ENCODE data around the gene ADIPOQ. TPM values are rescaled to one million over a fixed set of nuclear protein-coding genes. Genes with fewer than 3 reads are reported as not detected.
A peak's percentile ranks its signal among the peaks of the same experiment; 100 is the strongest.
"Not testable (repeated sequence)": the region's sequence is repeated elsewhere in the genome, so short reads cannot be mapped to it uniquely, and the experiment has no call there.

ADIPOQ gene
- total RNA-seq, result 1.5 TPM
- long read RNA-seq, result 0 reads

GRCh38 chr3:186842426-186843038 lies at the start of gene ADIPOQ:
ADIPOQ (plus strand) TSS chr3:186842710; CDS start chr3:186853059, 10,349 bp downstream.
- DNase-seq (ENCODE audit: low spot score), result no peak
- intact Hi-C loops (cut with DNase I), result no loop called here

DNA sequence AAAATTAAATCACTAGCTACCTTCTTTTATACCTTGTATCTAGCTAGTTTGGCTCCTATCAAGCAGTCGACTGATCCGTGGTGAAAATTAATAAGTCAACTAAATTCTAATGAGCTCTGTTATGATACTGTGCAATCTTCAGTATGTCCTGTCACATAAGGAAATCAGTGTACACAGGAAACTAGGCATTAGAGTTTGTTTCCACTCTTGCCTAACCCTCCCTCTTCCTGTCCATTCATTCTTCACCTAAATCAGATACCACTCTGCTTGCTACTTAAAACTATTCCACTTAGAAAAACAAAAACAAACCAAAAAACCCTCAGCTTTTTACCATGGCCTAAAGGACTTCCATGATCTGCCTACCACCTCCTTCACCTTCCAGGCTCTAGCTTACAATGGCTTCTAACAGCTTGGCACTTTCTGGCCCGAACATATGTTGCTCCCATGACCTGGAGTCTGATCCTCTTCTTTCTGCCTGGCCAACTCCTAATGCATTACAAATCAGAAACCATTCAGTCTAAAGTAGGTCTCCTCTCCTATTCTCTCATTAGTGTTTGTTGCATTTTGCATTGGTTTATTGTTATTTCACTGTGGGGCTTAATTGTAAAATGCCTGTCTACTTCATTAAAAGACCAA lies 44.2 kb upstream of the ADIPOQ start:
- intact Hi-C loops (cut with DNase I), result no loop called here
- DNase-seq (ENCODE audit: low spot score), result no peak

DNA sequence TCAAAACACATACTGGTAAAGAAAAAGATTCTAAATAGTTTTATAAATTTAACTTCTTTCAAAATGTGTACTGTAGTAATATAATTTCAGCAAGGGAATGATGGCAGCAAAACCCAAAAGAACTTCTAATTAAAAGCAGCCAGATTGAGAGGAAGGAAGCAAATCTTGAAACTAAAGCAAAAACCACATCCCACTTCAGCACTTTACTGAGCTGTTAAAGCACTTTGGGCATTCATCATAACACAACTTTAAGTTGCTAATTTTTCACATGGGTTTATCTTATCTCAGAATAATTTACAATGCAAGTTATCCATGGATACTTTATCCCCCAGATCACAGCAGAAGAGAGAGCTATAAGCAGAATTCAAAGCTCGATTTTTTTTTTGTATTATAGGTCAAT lies 42.2 kb upstream of the ADIPOQ start:
- intact Hi-C loops (cut with DNase I), result no loop called here

DNA sequence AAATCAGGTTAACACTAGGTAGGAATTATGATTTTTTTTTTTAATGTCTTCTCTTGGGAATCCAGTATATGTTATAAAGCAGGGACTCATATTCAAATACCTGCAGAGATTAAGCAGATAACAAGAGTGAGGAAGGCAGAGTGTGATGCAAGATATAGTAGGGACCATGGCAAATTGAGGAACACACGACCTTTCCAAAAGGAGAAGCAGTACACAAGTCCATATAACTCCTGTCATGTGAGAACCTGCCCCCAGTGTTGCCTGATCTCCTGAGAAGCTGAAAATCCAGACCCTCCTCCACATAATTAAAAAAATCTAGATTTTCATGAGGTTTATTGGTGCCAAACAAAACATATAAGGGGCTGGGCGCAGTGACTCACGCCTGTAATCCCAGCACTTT lies 39.8 kb upstream of the ADIPOQ start:
- no peak for DNase-seq (ENCODE audit: low spot score)
- intact Hi-C loops (cut with DNase I), result no loop called here

More for the DNA sequence above, 42.2 kb upstream of the ADIPOQ start:
- DNase-seq (ENCODE audit: low spot score), result no peak

DNA sequence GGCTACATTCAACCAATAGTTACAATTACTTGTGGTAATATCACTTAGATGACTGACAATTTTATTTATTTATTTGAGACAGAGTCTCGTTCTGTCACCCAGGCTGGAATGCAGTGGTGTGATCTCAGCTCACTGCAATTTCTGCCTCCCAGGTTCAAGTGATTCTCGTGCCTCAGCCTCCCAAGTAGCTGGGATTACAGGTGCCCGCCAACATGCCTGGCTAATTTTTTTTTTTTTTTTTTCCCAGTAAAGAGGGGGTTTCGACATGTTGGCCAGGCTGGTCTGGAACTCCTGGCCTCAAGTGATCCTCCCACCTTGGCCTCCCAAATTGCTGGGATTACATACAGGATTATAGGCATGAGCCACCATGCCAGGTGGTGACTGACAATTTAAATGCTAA lies 39.1 kb upstream of the ADIPOQ start:
- intact Hi-C loops (cut with DNase I), result not testable (repeated sequence)

DNA sequence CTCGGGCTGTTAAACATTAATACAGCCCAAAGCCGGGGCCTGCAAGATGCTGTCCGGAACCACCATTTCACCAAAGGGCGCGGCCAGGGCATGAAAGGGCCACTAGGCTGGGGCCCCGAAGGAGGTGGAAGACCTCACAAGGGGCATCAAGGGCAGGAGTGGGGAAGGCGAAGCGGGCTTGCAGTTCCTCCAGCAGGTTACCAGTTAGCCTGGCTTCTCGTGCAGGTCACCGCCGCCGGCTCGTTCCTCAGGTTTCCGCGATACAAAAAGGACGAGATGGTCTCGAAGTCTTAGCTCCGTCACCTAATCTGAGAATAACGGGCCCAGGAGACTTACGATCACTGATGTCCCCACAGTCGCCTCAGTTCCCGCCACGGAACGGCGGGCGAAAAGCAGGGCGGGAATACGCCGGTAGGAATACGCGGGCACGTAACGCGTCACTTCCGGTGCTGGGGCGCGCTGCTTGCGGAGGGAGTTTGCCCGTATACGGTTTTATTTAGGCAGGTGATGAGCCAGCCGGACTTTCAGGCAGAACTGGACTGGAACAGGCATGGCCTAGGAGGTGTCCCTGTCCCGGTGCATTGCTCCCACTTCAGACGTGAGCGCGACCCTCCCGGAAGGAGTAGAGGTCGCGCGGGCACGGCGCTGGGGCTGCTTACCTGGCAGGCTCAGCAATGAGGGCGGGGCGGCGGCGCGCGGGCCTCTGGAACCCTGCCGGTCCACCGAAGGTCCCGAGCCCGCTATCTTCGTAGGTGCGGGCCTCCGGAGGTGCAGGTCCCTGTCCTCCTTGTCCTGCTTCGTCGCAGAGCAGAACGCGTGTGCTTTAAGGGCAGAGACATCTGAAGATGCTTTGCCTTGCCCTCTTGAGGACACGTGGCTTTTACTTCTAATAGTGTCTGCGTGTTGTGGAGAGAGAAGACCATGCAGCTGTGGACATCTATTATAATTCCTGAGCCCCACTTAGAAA lies 36.1 kb upstream of the ADIPOQ start, which contains the start of gene RFC4:
TSS of gene RFC4 (minus strand) at position 394 of the 967 bp plus-strand sequence. CDS start 1,769 bp downstream, outside the sequence.
- DNase-seq (ENCODE audit: low spot score), result peak; percentile 94
- intact Hi-C loops (cut with DNase I), result loop anchor here (1.0 to 2.0 kb wide), 2 partner anchors 21 to 22 kb away; no protein-coding TSS in a partner anchor

More for the DNA sequence above, 39.1 kb upstream of the ADIPOQ start:
- not testable (repeated sequence) for DNase-seq (ENCODE audit: low spot score)

DNA sequence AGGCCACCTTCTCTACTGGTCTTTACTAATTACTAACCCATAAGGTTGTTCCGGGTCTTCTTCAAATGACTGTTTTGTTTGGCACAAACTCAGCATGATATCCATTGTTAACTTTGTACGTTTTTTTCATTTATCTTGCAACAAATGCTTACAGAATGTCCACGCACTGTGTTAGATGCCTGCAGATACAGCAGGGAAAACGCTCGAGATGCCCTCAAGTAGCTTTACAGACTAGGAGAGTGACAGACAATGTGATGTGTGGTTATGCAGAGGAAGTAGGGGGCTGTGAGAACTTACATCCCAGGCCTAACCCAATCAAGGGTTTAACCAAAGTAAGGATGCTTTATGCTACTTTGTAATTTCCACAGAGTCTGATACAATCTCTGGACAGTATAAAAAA lies 35.3 kb upstream of the ADIPOQ start:
- intact Hi-C loops (cut with DNase I), result loop anchor here (2.0 kb wide), 1 partner anchor 22 kb away; no protein-coding TSS in a partner anchor
- DNase-seq (ENCODE audit: low spot score), result no peak

DNA sequence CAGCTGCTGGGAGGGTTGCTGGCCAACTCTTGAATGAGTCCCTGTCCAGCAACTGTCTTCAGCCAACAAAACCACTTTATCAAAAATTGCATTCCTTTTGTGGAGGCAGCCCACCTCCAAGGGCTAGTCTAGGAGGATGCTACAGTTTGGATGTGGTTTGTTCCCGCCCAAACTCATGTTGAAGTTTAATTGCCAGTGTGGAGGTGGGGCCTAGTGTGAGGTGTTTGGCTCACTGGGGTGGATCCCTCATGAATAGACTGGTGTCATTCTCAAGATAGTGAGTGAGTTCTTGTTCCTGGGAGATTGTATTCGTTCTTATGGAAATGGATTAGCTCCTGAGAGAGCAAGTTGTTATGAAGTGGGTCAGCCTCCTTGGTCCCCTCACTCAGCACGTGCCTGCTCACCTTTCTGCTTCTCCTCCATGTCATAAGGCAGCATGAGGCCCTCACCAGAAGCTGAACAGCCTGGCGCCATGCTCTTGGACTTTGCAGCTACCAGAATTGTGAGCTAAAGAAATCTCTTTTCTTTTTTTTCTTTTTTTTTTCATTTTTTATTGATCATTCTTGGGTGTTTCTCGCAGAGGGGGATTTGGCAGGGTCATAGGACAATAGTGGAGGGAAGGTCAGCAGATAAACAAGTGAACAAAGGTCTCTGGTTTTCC lies 32.0 kb upstream of the ADIPOQ start:
- DNase-seq (ENCODE audit: low spot score), result no peak
- intact Hi-C loops (cut with DNase I), result no loop called here

- DNase-seq (ENCODE audit: low spot score); intact Hi-C loops (cut with DNase I): not testable (repeated sequence)
Measured at GRCh38 chr3:186811313-186811712, 31.2 kb upstream of the ADIPOQ start.

- intact Hi-C loops (cut with DNase I), result no loop called here
- DNase-seq (ENCODE audit: low spot score), result no peak
Measured at GRCh38 chr3:186814100-186814499, 28.4 kb upstream of the ADIPOQ start.

GRCh38 chr3:186815435-186815834 lies 27.1 kb upstream of the ADIPOQ start:
- intact Hi-C loops (cut with DNase I), result no loop called here
- DNase-seq (ENCODE audit: low spot score), result no peak

GRCh38 chr3:186818516-186818915 lies 24.0 kb upstream of the ADIPOQ start:
- intact Hi-C loops (cut with DNase I), result no loop called here
- no peak for DNase-seq (ENCODE audit: low spot score)

GRCh38 chr3:186818956-186819355 lies 23.6 kb upstream of the ADIPOQ start:
- no peak for DNase-seq (ENCODE audit: low spot score)
- intact Hi-C loops (cut with DNase I), result no loop called here

DNA sequence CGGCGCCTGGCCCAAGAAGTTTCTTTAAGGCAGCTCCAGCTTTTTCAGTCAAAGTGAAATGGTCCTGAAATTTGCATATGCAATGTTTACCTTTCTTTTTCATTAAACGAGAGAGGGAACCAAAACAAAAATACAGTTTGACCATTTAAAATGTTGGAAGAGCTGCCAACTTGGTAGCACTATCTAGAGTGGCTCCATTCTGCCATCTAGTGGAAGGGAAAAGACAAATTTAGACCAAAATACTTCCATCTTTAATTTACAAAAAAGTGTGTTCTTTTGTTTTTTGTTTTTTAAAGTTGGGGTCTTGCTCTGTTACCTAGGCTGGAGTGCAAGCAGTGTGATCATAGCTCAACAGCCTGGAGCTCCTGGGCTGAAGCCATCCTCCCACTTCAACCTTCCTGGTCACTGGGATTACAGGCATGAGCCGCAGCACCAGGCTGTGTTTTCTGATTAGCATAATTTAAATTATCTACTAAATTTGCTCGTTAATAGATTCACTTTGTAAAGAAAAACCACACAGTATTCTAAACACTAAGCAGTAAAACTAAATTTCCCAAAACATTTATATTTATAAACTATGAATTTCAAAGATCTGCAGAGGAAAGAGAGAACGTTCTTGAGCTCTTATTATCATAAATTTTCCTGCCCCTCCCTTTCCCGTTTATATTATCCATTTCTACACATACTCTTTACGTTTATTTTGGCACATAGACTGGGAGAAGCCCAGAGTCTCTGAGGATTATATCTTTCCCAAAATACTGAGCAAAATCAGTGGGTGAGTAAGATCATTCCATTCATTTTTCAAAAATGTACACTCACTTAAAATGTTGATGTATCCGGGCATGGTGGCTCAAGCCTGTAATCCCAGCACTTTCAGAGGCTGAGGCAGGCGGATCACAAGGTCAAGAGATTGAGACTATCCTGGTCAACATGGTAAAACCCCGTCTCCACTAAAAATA lies 20.8 kb upstream of the ADIPOQ start:
- intact Hi-C loops (cut with DNase I), result no loop called here

GRCh38 chr3:186822388-186822759 lies 20.1 kb upstream of the ADIPOQ start:
- intact Hi-C loops (cut with DNase I); DNase-seq (ENCODE audit: low spot score): not testable (repeated sequence)

More for the DNA sequence above, 20.8 kb upstream of the ADIPOQ start:
- DNase-seq (ENCODE audit: low spot score), result no peak

DNA sequence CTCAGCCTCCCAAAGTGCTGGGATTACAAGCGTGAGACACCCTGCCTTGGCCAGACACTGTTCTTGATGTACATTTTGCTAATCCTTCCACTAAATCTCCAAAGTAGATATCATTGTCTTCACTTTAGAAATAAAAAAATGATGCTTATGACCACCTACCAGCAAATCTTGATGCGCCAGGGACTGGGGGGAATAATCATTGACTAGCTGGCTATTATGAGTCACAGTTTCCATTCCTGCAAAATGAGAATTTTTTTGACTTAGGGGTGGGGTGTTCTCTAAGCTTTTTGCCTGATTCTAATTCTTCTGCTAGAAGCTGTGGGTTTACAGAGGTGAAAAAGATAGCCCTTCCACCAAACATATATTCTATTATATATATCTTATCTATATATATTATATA lies 19.1 kb upstream of the ADIPOQ start:
- no peak for DNase-seq (ENCODE audit: low spot score)
- intact Hi-C loops (cut with DNase I), result no loop called here

DNA sequence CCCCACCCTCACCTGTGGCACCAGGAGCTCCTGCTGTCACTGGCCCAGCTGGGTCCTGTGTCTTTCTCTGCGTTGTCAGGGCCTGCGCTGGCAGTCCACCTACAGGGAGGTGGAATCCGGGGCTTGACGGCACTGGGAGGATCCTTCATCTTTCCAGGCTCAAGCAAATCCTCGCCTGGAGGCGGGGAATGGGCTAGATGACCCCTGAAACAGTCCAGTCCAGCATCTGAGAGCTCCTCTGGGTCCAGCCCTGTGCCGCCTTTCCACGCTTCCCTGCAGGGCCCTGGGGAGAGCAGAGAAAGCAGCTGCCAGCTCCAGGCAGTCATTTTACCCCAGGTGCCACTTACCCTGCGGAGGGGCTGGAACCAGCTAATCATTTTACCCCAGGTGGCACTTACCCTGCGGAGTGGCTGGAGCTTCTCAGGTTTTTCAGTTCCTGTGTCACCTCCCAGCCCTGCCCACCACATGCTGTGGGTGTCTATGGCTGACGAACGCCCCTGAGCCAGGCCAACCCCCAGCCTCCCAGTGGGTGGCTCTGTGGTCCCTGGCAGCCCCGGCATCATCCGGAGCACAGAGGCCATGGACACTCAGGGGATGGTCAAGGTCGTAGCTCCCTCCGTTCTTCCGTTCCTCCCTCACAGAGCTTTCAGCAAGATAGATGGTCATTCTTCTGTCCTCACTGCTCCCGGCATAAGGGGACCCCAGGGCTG lies 17.9 kb upstream of the ADIPOQ start:
- intact Hi-C loops (cut with DNase I), result loop anchor here (2.0 kb wide), 1 partner anchor 210 kb away; no protein-coding TSS in a partner anchor
- no peak for DNase-seq (ENCODE audit: low spot score)

Data from cardiac septum (tissue), 1 donor.